Right lobe of liver (tissue), 6 donors: ENCODE measurements around the gene SORL1. TPM values are rescaled to one million over a fixed set of nuclear protein-coding genes. Genes with fewer than 3 reads are reported as not detected.

ENCODE experiments used
- ATAC-seq, 4 donors: fragments of 200-7000 bp; cut with Tn5 transposase; one replicate each; pipeline ENCODE4 v1.9.1; 2020; ENCODE audit warnings: mild to moderate bottlenecking in 4 of 4, moderate library complexity in 4 of 4
- DNase-seq, 3 donors: peaks; one replicate each; pipeline ENCODE4 v3.0.0-alpha.2; 2020
- H3K27ac ChIP-seq, 3 donors: fragments of 200-600 bp; one replicate each; pipeline ENCODE4 v1.8.0; 2022
- H3K27me3 ChIP-seq, 2 donors: fragments of 200-600 bp; one replicate each; pipeline ENCODE4 v1.8.0; 2022
- H3K36me3 ChIP-seq, 4 donors: fragments of 200-600 bp; sonication (generic) in 1 of 4; one replicate each; pipeline versions ENCODE4 v1.5.1 to v1.8.0; 2017 to 2022; ENCODE audit warnings: control low read depth in 1 of 4
- H3K4me1 ChIP-seq, 4 donors: fragments of 200-600 bp; sonication (generic) in 1 of 4; one replicate each; pipeline versions ENCODE4 v1.5.1 to v1.8.0; 2017 to 2022; ENCODE audit warnings: control low read depth in 1 of 4
- H3K4me3 ChIP-seq, 3 donors: fragments of 200-600 bp; one replicate each; pipeline ENCODE4 v1.8.0; 2022
- H3K9me3 ChIP-seq, 4 donors: fragments of 200-600 bp; sonication (generic) in 1 of 4; one replicate each; pipeline versions ENCODE4 v1.5.1 to v1.8.0; 2017 to 2022; ENCODE audit warnings: control low read depth in 1 of 4
- POLR2A ChIP-seq: fragments of 450-650 bp; IDR thresholded peaks from one replicate; pipeline ENCODE4 v1.6.1; 2017; ENCODE audit warnings: antibody characterized with exemption, mild to moderate bottlenecking
- WGBS: methylation state at CpG from one replicate; pipeline ENCODE4 v1.1.6; 2018; ENCODE audit warnings: low coverage, low lambda C conversion rate; ENCODE audit not compliant: insufficient coverage; ENCODE audit errors: missing lambda C conversion rate; 5-methylcytosine and 5-hydroxymethylcytosine counted together
- intact Hi-C, 2 donors: fragments of 100-400 bp; cut with DNase I; formaldehyde crosslinking; loops; one replicate each; pipeline versions ENCODE4 v1.11.2 to v1.14.1; 2022
- total RNA-seq, 6 experiments: library from RNA; depleted of rRNA in 2 of 6; stranded (reverse); fragments of >200 nt in 2 of 6; fragmentation: NEBNext Ultra II Directional in 3 of 6; extraction: Animal tissue kit (Norgen Biotek cat#: 25700) in 3 of 6; gene quantifications; one replicate each; pipeline versions ENCODE4 v1.1.0 to v1.2.4, GENCODE V29; 2016 to 2023
- TF ChIP-seq, protein P1 (sequence below), 4 donors: fragments of 200-600 bp in 3 of 4; fragments of 450-650 bp in 1 of 4; IDR thresholded peaks; one replicate each; pipeline versions ENCODE4 v1.5.1 to v1.8.0; 2016 to 2022; ENCODE audit warnings: antibody characterized with exemption in 4 of 4, mild to moderate bottlenecking in 2 of 4
- donor health status: DM: no; HTN: yes; CAD: no.
- donor health status: DM: no; HTN: no; CAD: no.
- donor health status: DM: no; HTN: no; CAD: no.
- donor health status: DM: no; HTN: yes; CAD: no.
- donor health status: DM: no; HTN: yes; CAD: no.

The SORL1 gene
- total RNA-seq, 6 experiments from 2014 or later: 45.2 to 137 (median 73.8) TPM

GRCh38 chr11:121571506-121571905 lies 119.4 kb downstream of the SORL1 start:
- 55% methylated on average over 2 of the region's 4 CpGs for WGBS
- H3K36me3 ChIP-seq: peaks cover 0 to 62% (median 0%) of the 10 kb centered on the region in 4 donors
- no peak overlapping the region for H3K4me3 ChIP-seq
- DNase-seq (no peak), ATAC-seq (no peak)
- H3K27ac ChIP-seq: peak overlapping the region in 1 of 3 donors; percentile 92
- H3K27me3 ChIP-seq: no peaks in the 10 kb centered on the region
- peaks cover 0 to 49% (median 19%) of the 10 kb centered on the region in 4 donors for H3K4me1 ChIP-seq
- no peaks in the 10 kb centered on the region for H3K9me3 ChIP-seq
- TF ChIP-seq, protein P1, sequence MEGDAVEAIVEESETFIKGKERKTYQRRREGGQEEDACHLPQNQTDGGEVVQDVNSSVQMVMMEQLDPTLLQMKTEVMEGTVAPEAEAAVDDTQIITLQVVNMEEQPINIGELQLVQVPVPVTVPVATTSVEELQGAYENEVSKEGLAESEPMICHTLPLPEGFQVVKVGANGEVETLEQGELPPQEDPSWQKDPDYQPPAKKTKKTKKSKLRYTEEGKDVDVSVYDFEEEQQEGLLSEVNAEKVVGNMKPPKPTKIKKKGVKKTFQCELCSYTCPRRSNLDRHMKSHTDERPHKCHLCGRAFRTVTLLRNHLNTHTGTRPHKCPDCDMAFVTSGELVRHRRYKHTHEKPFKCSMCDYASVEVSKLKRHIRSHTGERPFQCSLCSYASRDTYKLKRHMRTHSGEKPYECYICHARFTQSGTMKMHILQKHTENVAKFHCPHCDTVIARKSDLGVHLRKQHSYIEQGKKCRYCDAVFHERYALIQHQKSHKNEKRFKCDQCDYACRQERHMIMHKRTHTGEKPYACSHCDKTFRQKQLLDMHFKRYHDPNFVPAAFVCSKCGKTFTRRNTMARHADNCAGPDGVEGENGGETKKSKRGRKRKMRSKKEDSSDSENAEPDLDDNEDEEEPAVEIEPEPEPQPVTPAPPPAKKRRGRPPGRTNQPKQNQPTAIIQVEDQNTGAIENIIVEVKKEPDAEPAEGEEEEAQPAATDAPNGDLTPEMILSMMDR (IDR thresholded peaks at IDR 0.05): no peak
- no peak for TF ChIP-seq POLR2A
- intact Hi-C loops: loop anchor here in 1 of 2 donors (10.0 kb wide), 1 partner anchor 117 kb away; the partner anchor contains the start of genes SORL1 and SORL1-AS1

GRCh38 chr11:121572571-121573059 lies 120.5 kb downstream of the SORL1 start:
- Histone ChIP-seq H3K27me3 (no peaks in the 10 kb centered on the region), H3K9me3 (no peaks in the 10 kb centered on the region), H3K4me1 (peaks cover 0 to 38% (median 13%) of the 10 kb centered on the region in 4 donors), H3K36me3 (peaks cover 0 to 62% (median 0%) of the 10 kb centered on the region in 4 donors), H3K4me3 (no peak overlapping the region), H3K27ac (peak overlapping the region in 1 of 3 donors; percentile 17)
- intact Hi-C loops: loop anchor here in 1 of 2 donors (10.0 kb wide), 1 partner anchor 118 kb away; the partner anchor contains the start of genes SORL1 and SORL1-AS1
- 68% methylated on average over 7 of the region's 11 CpGs for WGBS
- DNase-seq (no peak), ATAC-seq (no peak)
- TF ChIP-seq, protein P1 (IDR thresholded peaks at IDR 0.05): no peak
- TF ChIP-seq POLR2A: no peak

- no peak for TF ChIP-seq POLR2A
- TF ChIP-seq, protein P1 (IDR thresholded peaks at IDR 0.05): no peak
- ATAC-seq (no peak), DNase-seq (no peak)
- H3K36me3 ChIP-seq: peaks cover 0 to 73% (median 0%) of the 10 kb centered on the region in 4 donors
- peaks cover 0 to 27% (median 10%) of the 10 kb centered on the region in 4 donors for H3K4me1 ChIP-seq
- H3K27ac ChIP-seq: peak overlapping the region; percentile 20 to 77 (median 69)
- no peak overlapping the region for H3K4me3 ChIP-seq
- H3K9me3 ChIP-seq: no peaks in the 10 kb centered on the region
- no peaks in the 10 kb centered on the region for H3K27me3 ChIP-seq
- intact Hi-C loops: loop anchor here in 1 of 2 donors (10.0 kb wide), 1 partner anchor 120 kb away; the partner anchor contains the start of genes SORL1 and SORL1-AS1
Observed at GRCh38 chr11:121574801-121575200, 122.7 kb downstream of the SORL1 start.

- DNase-seq (peak; percentile 89 to 93 (median 92)), ATAC-seq (peak; percentile 88 to 97 (median 92))
- intact Hi-C loops: loop anchor here in 1 of 2 donors (10.0 kb wide), 1 partner anchor 121 kb away; the partner anchor contains the start of genes SORL1 and SORL1-AS1
- peaks cover 0 to 79% (median 0%) of the 10 kb centered on the region in 4 donors for H3K36me3 ChIP-seq
- 33% methylated on average over 6 of the region's 10 CpGs for WGBS
- peak; percentile 60 for TF ChIP-seq POLR2A
- TF ChIP-seq, protein P1 (IDR thresholded peaks at IDR 0.05): no peak
- no peaks in the 10 kb centered on the region for H3K9me3 ChIP-seq
- H3K27me3 ChIP-seq: no peaks in the 10 kb centered on the region
- H3K4me1 ChIP-seq: peaks cover 0 to 21% (median 10%) of the 10 kb centered on the region in 4 donors
- no peak overlapping the region for H3K4me3 ChIP-seq
- H3K27ac ChIP-seq: peak overlapping the region; percentile 65 to 77 (median 69)
Observed at GRCh38 chr11:121575250-121575962, 123.3 kb downstream of the SORL1 start.
